SU-DHL-6 (cell line): ENCODE measurements around the gene RBMS3.

Source experiments
- H2AFZ ChIP-seq: fragments of 200-600 bp; sonication (generic); 2 replicates; pipeline ENCODE4 v1.6.1; 2014; ENCODE audit warnings: low read depth, mild to moderate bottlenecking, moderate library complexity, mixed read lengths, antibody characterized with exemption, low read length; ENCODE audit not compliant: severe bottlenecking
- H3F3A ChIP-seq: fragments of 200-600 bp; shearing (Covaris generic); 2 replicates; pipeline ENCODE4 v1.6.0; 2016; ENCODE audit warnings: antibody characterized with exemption, mild to moderate bottlenecking; ENCODE audit not compliant: insufficient read depth
- H3K27ac ChIP-seq: fragments of 200-600 bp; sonication (generic); 2 replicates; pipeline ENCODE4 v1.5.1; 2016; ENCODE audit warnings: low read depth, mild to moderate bottlenecking, low read length, moderate library complexity, mixed read lengths
- H3K27me3 ChIP-seq: fragments of 200-600 bp; sonication (generic), shearing (Covaris generic); 2 replicates; pipeline ENCODE4 v1.6.0; 2014; ENCODE audit warnings: mild to moderate bottlenecking, low read length
- H3K36me3 ChIP-seq: fragments of 200-600 bp; sonication (generic); 2 replicates; pipeline ENCODE4 v1.6.1; 2014; ENCODE audit warnings: mild to moderate bottlenecking, low read length, mixed read lengths
- H3K4me2 ChIP-seq: fragments of 300-600, 200-600 bp; shearing (Covaris generic), sonication (generic); 2 replicates; pipeline ENCODE4 v1.6.0; 2014; ENCODE audit warnings: low read length, low read depth, mild to moderate bottlenecking; ENCODE audit not compliant: poor library complexity, severe bottlenecking
- H3K4me3 ChIP-seq: fragments of 200-600 bp; sonication (generic); 2 replicates; pipeline ENCODE4 v1.5.1; 2014; ENCODE audit warnings: antibody characterized with exemption, low read length, mild to moderate bottlenecking, mixed read lengths; ENCODE audit not compliant: insufficient read depth, poor library complexity, severe bottlenecking
- H3K79me2 ChIP-seq: fragments of 200-600 bp; sonication (generic); 2 replicates; pipeline ENCODE4 v1.6.1; 2014; ENCODE audit warnings: mild to moderate bottlenecking, low read length, moderate library complexity; ENCODE audit not compliant: insufficient read depth
- H3K9ac ChIP-seq: fragments of 200-600 bp; sonication (generic); 2 replicates; pipeline ENCODE4 v1.7.0; 2014; ENCODE audit warnings: mild to moderate bottlenecking, low read length
- H3K9me2 ChIP-seq: fragments of 200-600 bp; sonication (generic); replicated peaks from 2 replicates; pipeline ENCODE4 v1.6.1; 2014; ENCODE audit warnings: low read length; ENCODE audit not compliant: insufficient read depth
- H3K9me3 ChIP-seq: fragments of 200-600 bp; sonication (generic); 2 replicates; pipeline ENCODE4 v1.6.1; 2014; ENCODE audit warnings: low read length, mixed read lengths; ENCODE audit not compliant: insufficient read depth
- H4K20me1 ChIP-seq: fragments of 200-600 bp; sonication (generic); 2 replicates; pipeline ENCODE4 v1.6.1; 2014; ENCODE audit warnings: low read depth, mild to moderate bottlenecking, antibody characterized with exemption, low read length, moderate library complexity, mixed read lengths
- EZH2phosphoT487 ChIP-seq: fragments of 200-600 bp; sonication (generic), shearing (Covaris generic); conservative IDR thresholded peaks from 2 replicates; pipeline ENCODE4 v1.6.1; 2018; ENCODE audit warnings: mild to moderate bottlenecking, antibody characterized with exemption, low read length, moderate library complexity, mixed read lengths
- TF ChIP-seq, protein P1 (sequence below): fragments of 200-600 bp; sonication (generic); IDR thresholded peaks from one replicate; pipeline ENCODE4 v1.5.1; 2017; ENCODE audit warnings: antibody characterized with exemption, mild to moderate bottlenecking, low read length, moderate library complexity; ENCODE audit not compliant: insufficient read depth, poor library complexity, severe bottlenecking

RBMS3 gene

GRCh38 chr3:29936766-29937165 lies 655.9 kb downstream of the RBMS3 start:
- H3K79me2 ChIP-seq: no peaks in the 10 kb centered on the region
- H3K27me3 ChIP-seq: no peaks in the 10 kb centered on the region
- no peaks in the 10 kb centered on the region for H3K9me2 ChIP-seq
- no peaks in the 10 kb centered on the region for H3K36me3 ChIP-seq
- no peaks in the 10 kb centered on the region for H3K9me3 ChIP-seq
- H3K4me2 ChIP-seq: no peak overlapping the region
- H3K27ac ChIP-seq: no peak overlapping the region
- no peak overlapping the region for H3K9ac ChIP-seq
- H3F3A ChIP-seq: no peaks in the 10 kb centered on the region
- no peaks in the 10 kb centered on the region for H4K20me1 ChIP-seq
- no peak overlapping the region for H3K4me3 ChIP-seq
- TF ChIP-seq, protein P1, sequence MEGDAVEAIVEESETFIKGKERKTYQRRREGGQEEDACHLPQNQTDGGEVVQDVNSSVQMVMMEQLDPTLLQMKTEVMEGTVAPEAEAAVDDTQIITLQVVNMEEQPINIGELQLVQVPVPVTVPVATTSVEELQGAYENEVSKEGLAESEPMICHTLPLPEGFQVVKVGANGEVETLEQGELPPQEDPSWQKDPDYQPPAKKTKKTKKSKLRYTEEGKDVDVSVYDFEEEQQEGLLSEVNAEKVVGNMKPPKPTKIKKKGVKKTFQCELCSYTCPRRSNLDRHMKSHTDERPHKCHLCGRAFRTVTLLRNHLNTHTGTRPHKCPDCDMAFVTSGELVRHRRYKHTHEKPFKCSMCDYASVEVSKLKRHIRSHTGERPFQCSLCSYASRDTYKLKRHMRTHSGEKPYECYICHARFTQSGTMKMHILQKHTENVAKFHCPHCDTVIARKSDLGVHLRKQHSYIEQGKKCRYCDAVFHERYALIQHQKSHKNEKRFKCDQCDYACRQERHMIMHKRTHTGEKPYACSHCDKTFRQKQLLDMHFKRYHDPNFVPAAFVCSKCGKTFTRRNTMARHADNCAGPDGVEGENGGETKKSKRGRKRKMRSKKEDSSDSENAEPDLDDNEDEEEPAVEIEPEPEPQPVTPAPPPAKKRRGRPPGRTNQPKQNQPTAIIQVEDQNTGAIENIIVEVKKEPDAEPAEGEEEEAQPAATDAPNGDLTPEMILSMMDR: no peak
- TF ChIP-seq EZH2phosphoT487: no peak
- H2AFZ ChIP-seq: no peak overlapping the region

GRCh38 chr3:29937185-29937584 lies 656.3 kb downstream of the RBMS3 start:
- TF ChIP-seq EZH2phosphoT487: no peak
- TF ChIP-seq, protein P1: no peak
- Histone ChIP-seq H4K20me1 (no peaks in the 10 kb centered on the region), H3K9ac (no peak overlapping the region), H3K9me3 (no peaks in the 10 kb centered on the region), H3F3A (no peaks in the 10 kb centered on the region), H3K4me3 (no peak overlapping the region), H3K4me2 (no peak overlapping the region), H3K36me3 (no peaks in the 10 kb centered on the region), H3K27ac (no peak overlapping the region), H3K79me2 (no peaks in the 10 kb centered on the region), H3K27me3 (no peaks in the 10 kb centered on the region), H3K9me2 (no peaks in the 10 kb centered on the region), H2AFZ (no peak overlapping the region)

DNA sequence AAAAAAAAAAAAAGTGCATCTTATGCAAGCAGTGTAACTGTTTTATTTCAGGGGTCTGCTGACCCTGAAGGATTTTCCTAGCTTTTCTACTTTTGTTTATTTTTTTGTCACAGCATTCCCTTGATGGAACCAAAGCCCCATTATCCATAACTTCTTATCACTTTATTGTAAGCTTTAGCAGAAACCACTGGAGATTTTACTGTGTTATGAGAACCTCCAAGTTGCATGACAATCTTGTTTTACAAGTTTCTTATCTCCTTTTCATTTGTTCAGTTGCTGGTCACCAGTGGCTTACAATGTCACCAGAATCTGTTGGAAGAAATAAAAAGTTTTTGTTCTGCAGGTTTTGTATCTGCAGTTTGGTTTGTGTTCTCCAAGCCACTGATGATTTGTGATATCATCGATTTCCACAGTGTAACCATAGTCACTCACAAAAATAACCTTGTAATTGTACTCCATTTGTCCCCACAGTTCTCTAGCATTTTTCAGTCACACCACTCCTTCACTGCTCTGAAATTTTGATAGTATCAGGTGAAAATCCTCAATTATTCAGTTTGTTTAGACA lies 660.0 kb downstream of the RBMS3 start:
- Histone ChIP-seq H3K9ac (no peak overlapping the region), H3K36me3 (no peaks in the 10 kb centered on the region), H3K27me3 (no peaks in the 10 kb centered on the region), H3K79me2 (no peaks in the 10 kb centered on the region), H4K20me1 (no peaks in the 10 kb centered on the region), H3K27ac (no peak overlapping the region), H3K4me2 (no peak overlapping the region), H3K4me3 (no peak overlapping the region), H3K9me2 (no peaks in the 10 kb centered on the region), H3K9me3 (no peaks in the 10 kb centered on the region), H2AFZ (no peak overlapping the region), H3F3A (no peaks in the 10 kb centered on the region)
- TF ChIP-seq EZH2phosphoT487: no peak
- TF ChIP-seq, protein P1: no peak

DNA sequence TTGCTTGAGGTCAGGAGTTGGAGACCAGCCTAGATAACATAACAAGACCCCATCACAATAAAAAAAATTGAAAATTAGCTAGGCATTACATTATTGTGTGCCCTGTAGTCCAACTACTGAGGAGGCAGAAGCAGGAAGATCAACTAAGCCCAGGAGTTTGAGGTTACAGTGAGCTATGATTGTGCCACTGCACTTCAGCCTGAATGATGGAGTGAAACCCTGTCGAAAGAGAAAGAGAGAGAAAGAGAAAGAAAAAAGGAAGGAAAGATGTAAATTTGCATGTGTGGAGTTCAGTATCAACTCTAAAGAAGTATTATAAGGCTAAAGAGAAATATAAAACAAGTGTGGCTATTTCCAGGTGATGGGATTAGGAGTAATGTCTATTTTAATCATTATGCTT lies 661.4 kb downstream of the RBMS3 start:
- H3K36me3 ChIP-seq: no peaks in the 10 kb centered on the region
- H3K4me3 ChIP-seq: no peak overlapping the region
- no peaks in the 10 kb centered on the region for H3K27me3 ChIP-seq
- H4K20me1 ChIP-seq: no peaks in the 10 kb centered on the region
- TF ChIP-seq, protein P1: no peak
- no peak for TF ChIP-seq EZH2phosphoT487
- H3K9me2 ChIP-seq: no peaks in the 10 kb centered on the region
- no peak overlapping the region for H3K4me2 ChIP-seq
- H3K9me3 ChIP-seq: no peaks in the 10 kb centered on the region
- H3K79me2 ChIP-seq: no peaks in the 10 kb centered on the region
- no peaks in the 10 kb centered on the region for H3F3A ChIP-seq
- no peak overlapping the region for H2AFZ ChIP-seq
- H3K27ac ChIP-seq: no peak overlapping the region
- no peak overlapping the region for H3K9ac ChIP-seq
